A673 (cell line): ENCODE measurements around the gene FBLN1.

Experiments
- EZH2 ChIP-seq: fragments of 200-600 bp; sonication (generic); IDR thresholded peaks from 2 replicates; pipeline ENCODE4 v1.6.1; 2017; ENCODE audit warnings: borderline replicate concordance, low read depth, mild to moderate bottlenecking, mixed read lengths, antibody characterized with exemption, low read length; ENCODE audit not compliant: poor library complexity, severe bottlenecking
- TF ChIP-seq, protein P1 (sequence below): fragments of 300-800, 200-600 bp; sonication (generic); conservative IDR thresholded peaks from 2 replicates; pipeline ENCODE4 v1.5.1; 2017; ENCODE audit warnings: low read depth, mild to moderate bottlenecking, antibody characterized with exemption, low read length, moderate library complexity, mixed read lengths

DNA sequence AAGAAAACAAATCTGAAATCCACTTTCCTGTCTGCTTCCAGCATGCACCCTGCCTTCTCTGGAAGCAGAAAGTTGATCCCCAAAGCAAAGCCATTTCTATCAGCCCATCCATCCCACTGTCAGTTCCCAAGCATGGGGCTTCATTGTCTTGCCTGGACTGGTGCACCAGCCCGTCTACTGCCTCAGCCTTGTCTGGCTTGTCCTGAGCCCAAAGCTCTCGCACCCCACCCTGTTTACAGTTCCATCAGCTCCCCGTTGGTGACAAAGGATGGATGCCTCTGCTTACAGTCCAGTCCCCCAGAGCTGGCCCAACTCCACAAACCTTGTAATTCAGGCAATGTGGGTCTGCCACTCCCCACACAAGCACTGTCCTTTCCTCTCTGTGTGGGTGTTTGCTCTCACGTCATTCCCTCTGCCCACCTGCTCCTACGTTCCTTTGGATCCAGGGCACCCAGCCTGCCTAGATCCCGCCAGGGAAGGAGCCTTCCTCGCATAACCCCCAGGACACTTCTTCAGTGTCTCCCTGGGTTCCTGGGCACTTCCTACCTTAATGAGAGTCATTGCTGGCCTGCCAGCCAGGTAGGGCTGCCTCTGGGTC lies 38.8 kb downstream of the FBLN1 start:
- TF ChIP-seq, protein P1, sequence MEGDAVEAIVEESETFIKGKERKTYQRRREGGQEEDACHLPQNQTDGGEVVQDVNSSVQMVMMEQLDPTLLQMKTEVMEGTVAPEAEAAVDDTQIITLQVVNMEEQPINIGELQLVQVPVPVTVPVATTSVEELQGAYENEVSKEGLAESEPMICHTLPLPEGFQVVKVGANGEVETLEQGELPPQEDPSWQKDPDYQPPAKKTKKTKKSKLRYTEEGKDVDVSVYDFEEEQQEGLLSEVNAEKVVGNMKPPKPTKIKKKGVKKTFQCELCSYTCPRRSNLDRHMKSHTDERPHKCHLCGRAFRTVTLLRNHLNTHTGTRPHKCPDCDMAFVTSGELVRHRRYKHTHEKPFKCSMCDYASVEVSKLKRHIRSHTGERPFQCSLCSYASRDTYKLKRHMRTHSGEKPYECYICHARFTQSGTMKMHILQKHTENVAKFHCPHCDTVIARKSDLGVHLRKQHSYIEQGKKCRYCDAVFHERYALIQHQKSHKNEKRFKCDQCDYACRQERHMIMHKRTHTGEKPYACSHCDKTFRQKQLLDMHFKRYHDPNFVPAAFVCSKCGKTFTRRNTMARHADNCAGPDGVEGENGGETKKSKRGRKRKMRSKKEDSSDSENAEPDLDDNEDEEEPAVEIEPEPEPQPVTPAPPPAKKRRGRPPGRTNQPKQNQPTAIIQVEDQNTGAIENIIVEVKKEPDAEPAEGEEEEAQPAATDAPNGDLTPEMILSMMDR, result no peak
- no peak for TF ChIP-seq EZH2
